CD4-positive, alpha-beta T cell treated with Interleukin-6 for 4 hours (primary cell): ENCODE measurements around the gene NFIX.
A peak's percentile ranks its signal among the peaks of the same experiment; 100 is the strongest.

Source experiments
- DNase-seq: peaks from one replicate; pipeline ENCODE4 v3.0.0-alpha.2; 2020; ENCODE audit warnings: mixed read lengths

NFIX gene

GRCh38 chr19:13039211-13039789, 44.0 kb downstream of the NFIX start:
- DNase-seq = no peak

- no peak for DNase-seq
Measured at GRCh38 chr19:13040232-13040947, 45.1 kb downstream of the NFIX start.

GRCh38 chr19:13040948-13041292, 45.6 kb downstream of the NFIX start:
- DNase-seq = no peak

GRCh38 chr19:13042443-13043130, 47.3 kb downstream of the NFIX start:
- no peak for DNase-seq

- DNase-seq = no peak
Measured at GRCh38 chr19:13043285-13043684, 48.0 kb downstream of the NFIX start.

GRCh38 chr19:13044231-13044836, 49.1 kb downstream of the NFIX start:
- no peak for DNase-seq

- DNase-seq = no peak
Measured at GRCh38 chr19:13045812-13046211, 50.5 kb downstream of the NFIX start.

- no peak for DNase-seq
Measured at GRCh38 chr19:13047374-13047773, 52.1 kb downstream of the NFIX start.

- no peak for DNase-seq
Measured at GRCh38 chr19:13050274-13050673, 55.0 kb downstream of the NFIX start.

GRCh38 chr19:13051557-13052165, 56.4 kb downstream of the NFIX start:
- DNase-seq = peak; percentile 58

- DNase-seq = no peak
Measured at GRCh38 chr19:13052447-13053175, 57.3 kb downstream of the NFIX start.

- DNase-seq = no peak
Measured at GRCh38 chr19:13053238-13053637, 58.0 kb downstream of the NFIX start.

GRCh38 chr19:13053761-13054625, 58.7 kb downstream of the NFIX start:
- no peak for DNase-seq

- DNase-seq = no peak
Measured at GRCh38 chr19:13054626-13055212, 59.4 kb downstream of the NFIX start.

- no peak for DNase-seq
Measured at GRCh38 chr19:13055213-13056051, 60.2 kb downstream of the NFIX start.

- no peak for DNase-seq
Measured at GRCh38 chr19:13056052-13056660, 60.9 kb downstream of the NFIX start.

- DNase-seq = no peak
Measured at GRCh38 chr19:13057147-13057572, 61.9 kb downstream of the NFIX start.

- DNase-seq = no peak
Measured at GRCh38 chr19:13057744-13058143, 62.5 kb downstream of the NFIX start.

GRCh38 chr19:13058951-13059660, 63.8 kb downstream of the NFIX start:
- no peak for DNase-seq
